Measurements from ENCODE around the gene STIM2.

STIM2 gene

DNA sequence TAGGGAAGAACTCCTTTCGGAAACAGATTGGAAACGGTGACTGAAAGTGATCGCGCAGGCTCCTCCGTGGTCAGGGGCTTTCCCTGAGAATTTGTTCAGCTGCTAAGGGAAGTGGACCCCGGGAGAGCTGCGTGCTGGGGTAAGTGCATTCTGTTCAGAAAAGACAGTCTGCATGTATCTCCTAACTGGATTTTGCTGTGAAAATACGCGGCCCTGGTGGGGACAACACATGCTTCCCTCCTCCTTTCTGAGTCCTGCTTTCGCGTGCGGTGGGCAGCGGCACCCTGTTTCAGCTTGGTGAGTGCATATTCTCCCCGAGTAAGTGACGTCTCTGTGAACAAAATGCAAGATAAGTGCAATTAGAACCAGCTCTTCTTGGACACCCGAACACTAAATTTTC, 195.6 kb downstream of the STIM2 start:
- no peak overlapping the region for H3K4me3 ChIP-seq (ENCODE audit: low read depth, low read length)
- DNase-seq, result no peak
- TF ChIP-seq, protein P1, sequence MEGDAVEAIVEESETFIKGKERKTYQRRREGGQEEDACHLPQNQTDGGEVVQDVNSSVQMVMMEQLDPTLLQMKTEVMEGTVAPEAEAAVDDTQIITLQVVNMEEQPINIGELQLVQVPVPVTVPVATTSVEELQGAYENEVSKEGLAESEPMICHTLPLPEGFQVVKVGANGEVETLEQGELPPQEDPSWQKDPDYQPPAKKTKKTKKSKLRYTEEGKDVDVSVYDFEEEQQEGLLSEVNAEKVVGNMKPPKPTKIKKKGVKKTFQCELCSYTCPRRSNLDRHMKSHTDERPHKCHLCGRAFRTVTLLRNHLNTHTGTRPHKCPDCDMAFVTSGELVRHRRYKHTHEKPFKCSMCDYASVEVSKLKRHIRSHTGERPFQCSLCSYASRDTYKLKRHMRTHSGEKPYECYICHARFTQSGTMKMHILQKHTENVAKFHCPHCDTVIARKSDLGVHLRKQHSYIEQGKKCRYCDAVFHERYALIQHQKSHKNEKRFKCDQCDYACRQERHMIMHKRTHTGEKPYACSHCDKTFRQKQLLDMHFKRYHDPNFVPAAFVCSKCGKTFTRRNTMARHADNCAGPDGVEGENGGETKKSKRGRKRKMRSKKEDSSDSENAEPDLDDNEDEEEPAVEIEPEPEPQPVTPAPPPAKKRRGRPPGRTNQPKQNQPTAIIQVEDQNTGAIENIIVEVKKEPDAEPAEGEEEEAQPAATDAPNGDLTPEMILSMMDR (IDR thresholded peaks at IDR 0.05; ENCODE audit: low read depth, low read length), result no peak
- no peaks in the 10 kb centered on the region for H3K4me1 ChIP-seq
- no peaks in the 10 kb centered on the region for H3K9me3 ChIP-seq
- H3K36me3 ChIP-seq, result no peaks in the 10 kb centered on the region
- H3K27me3 ChIP-seq, result peaks cover 7% of the 10 kb centered on the region; the same call in 1 of the 2 replicates

DNA sequence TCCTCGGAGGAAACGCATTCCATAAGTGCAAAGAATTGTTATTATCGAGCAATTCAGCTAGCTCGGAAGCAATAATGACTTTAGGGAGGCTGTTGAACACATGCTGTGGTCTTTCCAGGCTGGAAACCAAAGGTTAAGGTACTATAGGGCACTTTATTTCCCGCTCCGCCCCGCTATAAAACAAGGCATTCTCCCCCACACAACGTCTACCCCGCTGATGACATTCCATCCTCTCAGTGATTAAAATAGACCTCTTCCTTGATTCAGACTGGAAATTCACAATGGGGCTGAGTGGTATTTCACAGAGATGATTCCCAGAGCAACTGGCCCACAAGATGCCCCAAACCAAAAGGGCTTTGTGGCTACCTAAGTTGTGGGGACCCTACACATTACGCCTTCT, 196.4 kb downstream of the STIM2 start:
- no peaks in the 10 kb centered on the region for H3K9me3 ChIP-seq
- peaks cover 7% of the 10 kb centered on the region; the same call in 1 of the 2 replicates for H3K27me3 ChIP-seq
- no peaks in the 10 kb centered on the region for H3K36me3 ChIP-seq
- DNase-seq, result no peak
- TF ChIP-seq, protein P1 (IDR thresholded peaks at IDR 0.05; ENCODE audit: low read depth, low read length), result no peak
- H3K4me1 ChIP-seq, result no peaks in the 10 kb centered on the region
- H3K4me3 ChIP-seq (ENCODE audit: low read depth, low read length), result no peak overlapping the region

GRCh38 chr4:27057662-27058061, 197.0 kb downstream of the STIM2 start:
- Histone ChIP-seq H3K4me3 (ENCODE audit: low read depth, low read length) (no peak overlapping the region), H3K4me1 (no peaks in the 10 kb centered on the region), H3K9me3 (no peaks in the 10 kb centered on the region), H3K36me3 (no peaks in the 10 kb centered on the region), H3K27me3 (peaks cover 7% of the 10 kb centered on the region; the same call in 1 of the 2 replicates)
- DNase-seq, result no peak
- TF ChIP-seq, protein P1 (IDR thresholded peaks at IDR 0.05; ENCODE audit: low read depth, low read length), result no peak

DNA sequence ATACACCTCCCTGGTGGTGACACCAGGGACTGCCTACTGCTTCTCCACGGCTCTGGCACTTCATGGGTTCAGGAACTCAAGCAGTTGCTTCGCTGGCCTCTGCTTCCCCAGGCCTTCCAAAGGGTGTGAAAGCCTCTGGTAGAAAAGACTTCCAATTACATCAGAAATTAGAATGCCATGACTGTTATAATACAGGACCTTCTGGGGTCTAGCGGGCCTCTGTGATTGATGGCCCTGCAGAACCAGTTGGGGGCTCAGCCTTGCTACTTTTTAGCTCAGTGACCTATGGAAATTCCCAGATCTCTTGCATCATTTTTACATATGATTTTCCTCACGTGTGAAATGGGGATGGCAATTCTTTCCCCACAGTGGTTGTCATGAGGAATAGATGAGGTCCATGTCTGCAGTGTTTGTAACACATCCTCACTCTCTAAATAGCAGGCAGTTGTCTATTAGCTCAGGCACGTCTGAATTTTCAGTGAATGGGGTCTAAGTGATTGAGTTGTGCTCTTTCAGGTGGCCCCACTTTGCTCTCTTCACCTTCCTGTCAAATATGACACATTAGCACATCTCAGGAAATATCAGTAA, 198.3 kb downstream of the STIM2 start:
- Histone ChIP-seq H3K9me3 (no peaks in the 10 kb centered on the region), H3K4me1 (no peaks in the 10 kb centered on the region)

GRCh38 chr4:27059446-27059845, 198.8 kb downstream of the STIM2 start:
- TF ChIP-seq, protein P1 (IDR thresholded peaks at IDR 0.05; ENCODE audit: low read depth, low read length), result no peak
- Histone ChIP-seq H3K36me3 (no peaks in the 10 kb centered on the region), H3K4me3 (ENCODE audit: low read depth, low read length) (no peak overlapping the region), H3K27me3 (peaks cover 6% of the 10 kb centered on the region), H3K4me1 (no peaks in the 10 kb centered on the region), H3K9me3 (no peaks in the 10 kb centered on the region)
- DNase-seq, result no peak

More for the DNA sequence above, 198.3 kb downstream of the STIM2 start:
- TF ChIP-seq, protein P1 (IDR thresholded peaks at IDR 0.05; ENCODE audit: low read depth, low read length), result no peak
- Histone ChIP-seq H3K4me3 (ENCODE audit: low read depth, low read length) (no peak overlapping the region), H3K27me3 (peaks cover 7% of the 10 kb centered on the region), H3K36me3 (no peaks in the 10 kb centered on the region)
- DNase-seq, result no peak

DNA sequence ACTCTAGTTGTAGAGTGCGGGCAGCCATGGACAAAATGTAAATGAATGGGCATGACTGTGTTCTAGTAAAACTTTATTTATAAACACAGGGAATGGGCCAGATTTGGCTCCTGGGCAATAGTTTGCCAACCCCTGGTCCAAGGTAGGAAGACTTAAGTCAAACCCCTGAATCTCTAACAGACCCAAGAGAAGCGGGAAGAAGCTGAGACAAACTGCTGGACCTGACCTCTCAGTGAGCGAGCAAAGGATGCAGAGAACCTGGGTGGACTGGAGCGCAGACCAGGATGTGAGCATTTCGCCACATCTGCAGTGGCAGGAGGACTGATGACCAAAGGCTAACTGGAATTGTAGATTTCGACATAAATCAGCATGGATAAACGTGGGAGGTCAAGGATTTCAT, 201.6 kb downstream of the STIM2 start:
- Histone ChIP-seq H3K4me3 (ENCODE audit: low read depth, low read length) (no peak overlapping the region), H3K9me3 (no peaks in the 10 kb centered on the region), H3K4me1 (no peaks in the 10 kb centered on the region), H3K36me3 (no peaks in the 10 kb centered on the region), H3K27me3 (peaks cover 3% of the 10 kb centered on the region)
- TF ChIP-seq, protein P1 (IDR thresholded peaks at IDR 0.05; ENCODE audit: low read depth, low read length), result no peak
- DNase-seq, result no peak

Measured in BE2C (cell line).